Esophagus (tissue), 2 donors: ENCODE measurements around the gene NKX3-2. TPM values are rescaled to one million over a fixed set of nuclear protein-coding genes. Genes with fewer than 3 reads are reported as not detected.

Experiments used
- H3K27ac ChIP-seq, 2 donors: one replicate each; pipeline ENCODE4 v1.5.1; 2013; ENCODE audit warnings: low read depth in 2 of 2, mild to moderate bottlenecking in 2 of 2, inconsistent platforms in 1 of 2, low read length in 1 of 2, moderate library complexity in 1 of 2
- H3K27me3 ChIP-seq, 2 donors: one replicate each; pipeline ENCODE4 v1.6.1; 2013; ENCODE audit warnings: low read length in 2 of 2, control low read depth in 1 of 2, mild to moderate bottlenecking in 1 of 2; ENCODE audit not compliant: insufficient read depth in 2 of 2, control insufficient read depth in 1 of 2
- H3K36me3 ChIP-seq, 2 donors: one replicate each; pipeline ENCODE4 v1.6.1; 2013; ENCODE audit warnings: low read length in 1 of 2; ENCODE audit not compliant: control insufficient read depth in 2 of 2, insufficient read depth in 2 of 2
- H3K4me1 ChIP-seq, 2 donors: one replicate each; pipeline ENCODE4 v1.6.1; 2013; ENCODE audit warnings: low read length in 1 of 2; ENCODE audit not compliant: control insufficient read depth in 2 of 2, insufficient read depth in 2 of 2
- H3K4me3 ChIP-seq, 2 donors: one replicate each; pipeline ENCODE4 v1.5.1; 2013; ENCODE audit warnings: low read length in 2 of 2, mild to moderate bottlenecking in 2 of 2, low read depth in 1 of 2, moderate library complexity in 1 of 2
- H3K9me3 ChIP-seq, 2 donors: one replicate each; pipeline ENCODE4 v1.6.1; 2013; ENCODE audit warnings: mild to moderate bottlenecking in 2 of 2, low read depth in 1 of 2, low read length in 1 of 2, moderate library complexity in 1 of 2; ENCODE audit not compliant: control insufficient read depth in 2 of 2, insufficient read depth in 1 of 2
- WGBS, 2 donors: extraction: QIAGEN DNeasy Blood & Tissue Kit; methylation state at CpG; one replicate each; pipeline ENCODE4 v1.1.7; 2013; 5-methylcytosine and 5-hydroxymethylcytosine counted together
- polyA plus RNA-seq, 2 donors: library from polyadenylated mRNA; stranded (reverse); fragments of 200-250 nt; gene quantifications; one replicate each; pipeline ENCODE4 v1.2.3, GENCODE V29; 2013
- donor health status: healthy with polysubstance abuse.
- donor health status: Bipolar disorder and iron deficiency.

The NKX3-2 gene
- polyA plus RNA-seq, 2 donors: 0.04 to 0.63 TPM

GRCh38 chr4:13516315-13516860 lies 27.9 kb downstream of the NKX3-2 start:
- WGBS, 2 donors: 76 to 78% methylated on average over 3 of the region's 3 CpGs
- H3K9me3 ChIP-seq: no peaks in the 10 kb centered on the region
- H3K4me1 ChIP-seq: no peaks in the 10 kb centered on the region
- no peak overlapping the region for H3K27ac ChIP-seq
- peaks cover 2 to 3% of the 10 kb centered on the region in 2 donors for H3K27me3 ChIP-seq
- H3K4me3 ChIP-seq: no peak overlapping the region
- no peaks in the 10 kb centered on the region for H3K36me3 ChIP-seq

DNA sequence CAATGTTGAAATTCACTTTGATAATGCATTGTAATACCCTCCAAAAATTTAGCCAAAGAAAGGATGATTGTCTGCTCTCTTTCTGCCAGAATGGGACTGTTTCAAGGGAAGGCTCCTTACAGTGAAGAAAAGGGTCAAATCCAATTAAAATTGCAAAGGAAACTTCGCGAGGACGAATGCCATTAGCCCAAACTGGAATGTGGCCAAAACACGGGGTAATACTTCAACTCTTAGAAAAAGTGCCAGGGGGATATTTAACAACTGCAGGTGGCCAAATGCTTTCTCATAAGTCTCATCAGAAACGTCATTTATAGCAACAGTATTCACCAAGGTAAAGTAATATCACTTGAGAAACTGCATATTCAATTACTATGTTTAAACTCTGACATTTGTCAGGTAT lies 29.0 kb downstream of the NKX3-2 start:
- H3K4me1 ChIP-seq: no peaks in the 10 kb centered on the region
- no peaks in the 10 kb centered on the region for H3K9me3 ChIP-seq
- 19 to 20% methylated on average over 5 of the region's 5 CpGs for WGBS, 2 donors
- no peak overlapping the region for H3K27ac ChIP-seq
- no peak overlapping the region for H3K4me3 ChIP-seq
- peaks cover 2 to 3% of the 10 kb centered on the region in 2 donors for H3K27me3 ChIP-seq
- H3K36me3 ChIP-seq: no peaks in the 10 kb centered on the region

DNA sequence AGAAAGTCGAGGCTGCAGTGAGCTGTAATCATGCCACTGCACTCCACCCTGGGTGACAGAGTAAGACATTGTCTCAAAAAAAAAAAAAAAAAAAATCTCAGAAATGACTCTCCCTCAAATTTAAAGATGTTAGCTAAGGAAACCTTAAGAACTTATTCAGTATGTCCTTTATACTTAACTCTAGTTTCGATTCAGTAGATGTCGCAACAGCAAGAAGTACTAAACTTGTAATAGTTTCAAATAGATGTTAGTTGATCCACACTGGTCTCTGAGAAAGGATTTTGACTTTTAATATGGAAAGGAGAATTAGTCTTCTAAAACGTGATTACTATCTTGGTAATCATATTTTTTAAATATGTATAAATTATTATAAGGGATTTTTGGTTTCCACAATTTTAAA lies 29.6 kb downstream of the NKX3-2 start:
- WGBS, 2 donors: 77 to 83% methylated on average over 4 of the region's 4 CpGs
- H3K27me3 ChIP-seq: peaks cover 2 to 3% of the 10 kb centered on the region in 2 donors

GRCh38 chr4:13511101-13511500 lies 33.2 kb downstream of the NKX3-2 start:
- Histone ChIP-seq H3K27ac (no peak overlapping the region), H3K36me3 (no peaks in the 10 kb centered on the region), H3K4me3 (no peak overlapping the region), H3K9me3 (no peaks in the 10 kb centered on the region), H3K4me1 (no peaks in the 10 kb centered on the region), H3K27me3 (peaks cover 2 to 3% of the 10 kb centered on the region in 2 donors)

More for the DNA sequence above, 29.6 kb downstream of the NKX3-2 start:
- no peak overlapping the region for H3K4me3 ChIP-seq
- H3K27ac ChIP-seq: no peak overlapping the region
- no peaks in the 10 kb centered on the region for H3K4me1 ChIP-seq
- no peaks in the 10 kb centered on the region for H3K9me3 ChIP-seq
- no peaks in the 10 kb centered on the region for H3K36me3 ChIP-seq

DNA sequence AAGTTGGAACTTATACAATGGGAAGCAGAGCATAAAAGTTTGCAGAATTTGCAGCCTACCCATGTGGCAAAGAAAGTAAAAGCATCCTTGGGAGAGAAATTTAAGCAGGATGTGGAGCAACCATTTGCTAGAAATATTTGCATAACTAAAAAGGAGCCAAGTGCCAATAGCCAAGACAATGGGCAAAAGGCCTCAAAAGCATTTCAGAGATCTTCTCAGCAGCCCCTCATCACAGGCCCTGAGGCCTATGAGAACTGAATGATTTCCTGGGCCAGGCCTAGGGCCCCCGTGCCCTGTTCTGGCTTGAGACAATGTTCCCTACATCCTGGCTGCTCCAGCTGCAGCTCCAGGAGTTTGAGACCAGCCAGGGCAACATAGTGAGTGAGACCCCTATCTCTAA lies 34.9 kb downstream of the NKX3-2 start:
- Histone ChIP-seq H3K4me3 (no peak overlapping the region), H3K36me3 (no peaks in the 10 kb centered on the region), H3K4me1 (no peaks in the 10 kb centered on the region), H3K9me3 (no peaks in the 10 kb centered on the region), H3K27ac (no peak overlapping the region), H3K27me3 (peaks cover 2 to 3% of the 10 kb centered on the region in 2 donors)
- 85 to 92% methylated on average over 1 of the region's 1 CpG for WGBS, 2 donors

DNA sequence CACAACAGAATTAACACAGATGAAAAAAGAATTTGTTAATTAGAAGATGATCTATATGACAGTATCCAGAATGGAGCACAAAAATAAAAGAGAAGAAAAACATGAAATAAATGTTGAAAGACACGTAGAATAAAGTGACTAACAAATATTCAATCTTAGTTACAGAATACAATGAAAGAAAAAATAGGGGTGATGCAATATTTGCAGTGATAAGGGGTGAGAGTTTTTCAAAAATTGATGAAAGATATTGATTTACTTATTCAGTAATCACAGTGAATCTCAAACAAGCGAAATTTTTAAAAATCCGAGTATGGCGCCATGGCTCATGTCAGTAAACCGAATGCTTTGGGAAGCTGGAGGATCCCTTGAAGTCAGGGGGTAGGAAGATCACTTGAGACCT lies 39.9 kb downstream of the NKX3-2 start:
- peaks cover 0 to 2% of the 10 kb centered on the region in 2 donors for H3K27me3 ChIP-seq
- H3K27ac ChIP-seq: no peak overlapping the region
- H3K4me1 ChIP-seq: no peaks in the 10 kb centered on the region
- WGBS, 2 donors: 91 to 95% methylated on average over 5 of the region's 5 CpGs
- H3K4me3 ChIP-seq: no peak overlapping the region
- no peaks in the 10 kb centered on the region for H3K9me3 ChIP-seq
- no peaks in the 10 kb centered on the region for H3K36me3 ChIP-seq

DNA sequence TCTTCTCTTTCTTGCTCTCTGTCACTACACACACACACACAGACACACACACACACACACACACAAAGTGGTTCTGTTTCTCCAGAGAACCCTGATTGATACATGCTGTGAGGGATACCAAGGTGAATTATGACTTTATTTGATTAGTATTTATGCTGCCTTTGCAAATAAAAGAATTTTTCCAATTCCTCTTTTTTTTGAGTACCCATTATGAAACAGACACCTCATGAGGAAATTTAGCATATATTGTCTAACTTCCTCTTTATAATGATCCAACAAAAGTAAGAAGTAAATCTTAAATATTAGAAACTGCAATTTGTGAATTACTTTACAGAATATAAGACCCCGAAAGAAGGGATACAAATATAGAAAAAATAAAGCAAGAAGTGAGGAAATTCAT lies 45.8 kb downstream of the NKX3-2 start:
- 87 to 92% methylated on average over 1 of the region's 1 CpG for WGBS, 2 donors
- H3K4me3 ChIP-seq: no peak overlapping the region
- peaks cover 0 to 2% of the 10 kb centered on the region in 2 donors for H3K27me3 ChIP-seq
- H3K9me3 ChIP-seq: no peaks in the 10 kb centered on the region
- no peaks in the 10 kb centered on the region for H3K36me3 ChIP-seq
- no peak overlapping the region for H3K27ac ChIP-seq
- H3K4me1 ChIP-seq: no peaks in the 10 kb centered on the region

DNA sequence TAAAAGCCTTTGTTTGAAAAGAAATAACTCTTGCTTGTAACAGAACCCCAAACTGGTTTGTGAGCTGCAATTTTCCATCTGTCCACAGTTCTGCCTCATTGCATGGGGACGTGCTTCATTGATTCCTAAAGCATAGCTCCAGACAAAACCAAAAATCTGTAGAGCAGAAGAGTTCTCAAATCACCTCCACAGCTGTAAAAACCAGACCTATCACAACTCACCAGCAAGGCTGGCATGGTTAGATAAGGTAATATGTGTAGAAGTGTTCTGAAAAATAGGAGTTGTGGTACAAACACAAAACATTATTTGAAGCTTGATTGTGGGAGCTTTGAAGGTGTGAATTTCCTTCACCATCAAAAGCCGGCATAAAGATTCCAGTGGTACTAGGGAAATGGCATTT lies 47.7 kb downstream of the NKX3-2 start:
- no peaks in the 10 kb centered on the region for H3K4me1 ChIP-seq
- H3K9me3 ChIP-seq: no peaks in the 10 kb centered on the region
- H3K27me3 ChIP-seq: no peaks in the 10 kb centered on the region
- no peak overlapping the region for H3K27ac ChIP-seq
- no peak overlapping the region for H3K4me3 ChIP-seq
- WGBS, 2 donors: 59% methylated on average over 2 of the region's 2 CpGs
- H3K36me3 ChIP-seq: no peaks in the 10 kb centered on the region

GRCh38 chr4:13495753-13496152 lies 48.6 kb downstream of the NKX3-2 start:
- WGBS, 2 donors: 90 to 98% methylated on average over 1 of the region's 1 CpG
- Histone ChIP-seq H3K4me1 (no peaks in the 10 kb centered on the region), H3K9me3 (no peaks in the 10 kb centered on the region), H3K27ac (no peak overlapping the region), H3K36me3 (no peaks in the 10 kb centered on the region), H3K4me3 (no peak overlapping the region), H3K27me3 (no peaks in the 10 kb centered on the region)

- no peak overlapping the region for H3K27ac ChIP-seq
Observed at GRCh38 chr4:13493793-13494192, 50.5 kb downstream of the NKX3-2 start.

More at GRCh38 chr4:13493793-13494192, 50.5 kb downstream of the NKX3-2 start:
- Histone ChIP-seq H3K36me3 (no peaks in the 10 kb centered on the region), H3K27me3 (no peaks in the 10 kb centered on the region), H3K4me1 (no peaks in the 10 kb centered on the region), H3K4me3 (no peak overlapping the region), H3K9me3 (no peaks in the 10 kb centered on the region)
